IMR-90 (cell line): ENCODE measurements around the gene WDR46. TPM values are rescaled to one million over a fixed set of nuclear protein-coding genes. Genes with fewer than 3 reads are reported as not detected.

ENCODE experiments used
- ATAC-seq: fragments of 200-7000 bp; cut with Tn5 transposase; 2 replicates; pipeline ENCODE4 v1.9.1; 2020; ENCODE audit warnings: low read depth, mild to moderate bottlenecking, moderate library complexity
- BruUV-seq: library from RNA; stranded (reverse); fragments of 400-500 nt; replicated peaks from 2 replicates; lab custom pipeline; 2021; lab: Mats Ljungman, UMichigan
- CTCF ChIA-PET: fragments of 300-600 bp; formaldehyde crosslinking; extraction: SDS; loops from one replicate; lab custom pipeline; 2021; ENCODE audit warnings: antibody characterized with exemption; lab: Yijun Ruan, JAX
- POLR2A ChIA-PET: fragments of 300-600 bp; sonication (Branson Sonifier 250); formaldehyde crosslinking; loops from one replicate; lab custom pipeline; 2022; ENCODE audit warnings: antibody characterized with exemption; ENCODE audit not compliant: unreplicated experiment; lab: Charles Lee
- DNase-seq: peaks from one replicate; pipeline ENCODE4 v3.0.0; 2013
- H2AFZ ChIP-seq: replicated peaks from 2 replicates; pipeline ENCODE3; 2013; ENCODE audit warnings: low read length, mild to moderate bottlenecking; ENCODE audit not compliant: poor library complexity
- H2AK5ac ChIP-seq: 2 replicates; pipeline ENCODE4 v1.6.1; 2013; ENCODE audit warnings: low read depth, low read length, inconsistent platforms
- H2AK9ac ChIP-seq: replicated peaks from 2 replicates; pipeline ENCODE3; 2013; ENCODE audit warnings: mild to moderate bottlenecking, low read depth, low read length, moderate library complexity; ENCODE audit not compliant: poor library complexity
- H2BK120ac ChIP-seq: 2 replicates; pipeline ENCODE4 v1.6.1; 2013; ENCODE audit warnings: low read depth, low read length, inconsistent platforms
- H2BK15ac ChIP-seq: 3 replicates; pipeline ENCODE4 v1.6.1; 2013; ENCODE audit warnings: low read depth, low read length, inconsistent platforms
- H2BK20ac ChIP-seq: 2 replicates; pipeline ENCODE4 v1.6.1; 2013; ENCODE audit warnings: low read depth, mild to moderate bottlenecking, inconsistent platforms, low read length, moderate library complexity
- H2BK5ac ChIP-seq: 2 replicates; pipeline ENCODE4 v1.6.1; 2013; ENCODE audit warnings: mild to moderate bottlenecking, low read depth, low read length, inconsistent platforms; ENCODE audit not compliant: poor library complexity, severe bottlenecking
- H3K14ac ChIP-seq: replicated peaks from 2 replicates; pipeline ENCODE4 v1.6.1; 2013; ENCODE audit warnings: low read depth, low read length, inconsistent platforms
- H3K18ac ChIP-seq: 2 replicates; pipeline ENCODE4 v1.6.1; 2013; ENCODE audit warnings: low read depth, low read length, control low read depth
- H3K23ac ChIP-seq: 2 replicates; pipeline ENCODE4 v1.6.1; 2013; ENCODE audit warnings: low read depth, low read length, inconsistent platforms
- H3K27ac ChIP-seq: 2 replicates; pipeline ENCODE4 v1.5.1; 2013; ENCODE audit warnings: mild to moderate bottlenecking, control low read depth, low read length; ENCODE audit not compliant: insufficient read depth
- H3K27me3 ChIP-seq: 2 replicates; pipeline ENCODE4 v1.6.1; 2013; ENCODE audit warnings: low read length; ENCODE audit not compliant: control insufficient read depth, insufficient read depth
- H3K36me3 ChIP-seq: 2 replicates; pipeline ENCODE4 v1.6.1; 2013; ENCODE audit warnings: low read length, mixed read lengths; ENCODE audit not compliant: control insufficient read depth, insufficient read depth
- H3K4ac ChIP-seq: 2 replicates; pipeline ENCODE4 v1.6.1; 2013; ENCODE audit warnings: low read depth, low read length, inconsistent platforms
- H3K4me1 ChIP-seq: 2 replicates; pipeline ENCODE4 v1.6.1; 2013; ENCODE audit warnings: low read length, mixed read lengths; ENCODE audit not compliant: control insufficient read depth, insufficient read depth
- H3K4me2 ChIP-seq: 2 replicates; pipeline ENCODE4 v1.6.1; 2013; ENCODE audit warnings: low read depth, mild to moderate bottlenecking, control low read depth, low read length, moderate library complexity
- H3K4me3 ChIP-seq: 2 replicates; pipeline ENCODE4 v1.5.1; 2013; ENCODE audit warnings: low read depth, mild to moderate bottlenecking, control low read depth, low read length, moderate library complexity; ENCODE audit not compliant: insufficient read depth
- H3K56ac ChIP-seq: 2 replicates; pipeline ENCODE4 v1.6.1; 2013; ENCODE audit warnings: low read length, inconsistent platforms; ENCODE audit not compliant: insufficient read depth; ENCODE audit errors: extremely low read depth
- H3K79me1 ChIP-seq, 2 experiments: 2 replicates each; pipeline ENCODE4 v1.6.1; 2013; ENCODE audit warnings: low read length in 2 of 2, inconsistent platforms in 1 of 2, low read depth in 1 of 2
- H3K9ac ChIP-seq: 2 replicates; pipeline ENCODE4 v1.6.1; 2013; ENCODE audit warnings: low read depth, low read length, control low read depth
- H3K9me1 ChIP-seq: 2 replicates; pipeline ENCODE4 v1.6.1; 2013; ENCODE audit warnings: low read length, inconsistent platforms; ENCODE audit not compliant: insufficient read depth
- H3K9me3 ChIP-seq: 2 replicates; pipeline ENCODE4 v1.6.1; 2013; ENCODE audit warnings: low read length; ENCODE audit not compliant: control insufficient read depth, insufficient read depth
- H4K20me1 ChIP-seq: 2 replicates; pipeline ENCODE4 v1.6.1; 2013; ENCODE audit warnings: low read length, inconsistent platforms; ENCODE audit not compliant: insufficient read depth
- H4K5ac ChIP-seq: 2 replicates; pipeline ENCODE4 v1.6.1; 2013; ENCODE audit warnings: mild to moderate bottlenecking, low read depth, low read length, control low read depth
- H4K8ac ChIP-seq, 2 experiments: 2 replicates each; pipeline ENCODE4 v1.6.1; 2013; ENCODE audit warnings: low read depth in 2 of 2, low read length in 2 of 2, control low read depth in 1 of 2, inconsistent platforms in 1 of 2
- H4K91ac ChIP-seq: 2 replicates; pipeline ENCODE4 v1.6.1; 2013; ENCODE audit warnings: low read depth, low read length, inconsistent platforms; ENCODE audit not compliant: insufficient read depth
- BHLHE40 ChIP-seq: fragments of 150-350 bp; IDR thresholded peaks from 2 replicates; pipeline ENCODE4 v1.6.1; 2016; ENCODE audit warnings: mild to moderate bottlenecking, low read depth, low read length
- CTCF ChIP-seq: conservative IDR thresholded peaks from 2 replicates; pipeline ENCODE4 v1.5.1; 2012; ENCODE audit warnings: mild to moderate bottlenecking, low read depth, low read length, improper control_type of control experiment
- NFE2L2 ChIP-seq: fragments of 150-350 bp; IDR thresholded peaks from 2 replicates; pipeline ENCODE4 v1.6.1; 2016; ENCODE audit warnings: low read depth, mild to moderate bottlenecking, low read length
- POLR2A ChIP-seq: IDR thresholded peaks from 2 replicates; pipeline ENCODE4 v1.6.1; 2012; ENCODE audit warnings: mild to moderate bottlenecking, low read depth, low read length
- RAD21 ChIP-seq: IDR thresholded peaks from 2 replicates; pipeline ENCODE4 v1.6.1; 2012; ENCODE audit warnings: low read length, improper control_type of control experiment
- RFX5 ChIP-seq: IDR thresholded peaks from 2 replicates; pipeline ENCODE4 v1.8.0; 2012; ENCODE audit warnings: low read depth, mild to moderate bottlenecking, low read length, moderate library complexity
- USF2 ChIP-seq: fragments of 150-350 bp; IDR thresholded peaks from 2 replicates; pipeline ENCODE4 v1.6.1; 2017; ENCODE audit warnings: mild to moderate bottlenecking, antibody characterized with exemption, low read length, low read depth
- WGBS, 2 experiments: methylation state at CpG; one replicate each; pipeline versions ENCODE4 v1.1.5 to v1.1.7; 2013; ENCODE audit warnings: missing lambda C conversion rate in 2 of 2; ENCODE audit not compliant: insufficient read length in 1 of 2; ENCODE audit errors: extremely low coverage in 2 of 2; 5-methylcytosine and 5-hydroxymethylcytosine counted together
- dilution Hi-C: fragments of 300-500 bp; cut with HindIII; formaldehyde crosslinking; loops from one replicate; pipeline ENCODE4 v1.14.3; 2018; ENCODE audit warnings: low sequenced_read_pairs; ENCODE audit not compliant: unreplicated experiment
- in situ Hi-C: fragments of 300-500 bp; cut with MboI; formaldehyde crosslinking; loops from 3 replicates; pipeline ENCODE4 v1.14.3; 2019; ENCODE audit warnings: low sequenced_read_pairs, inconsistent platforms, mixed read lengths
- intact Hi-C: fragments of 100-400 bp; cut with micrococcal nuclease; formaldehyde crosslinking; loops from 2 replicates; pipeline ENCODE4 v1.10.0; 2022
- polyA plus RNA-seq, 3 experiments: library from polyadenylated mRNA; depleted of rRNA; stranded (reverse); fragments of >200 nt; gene quantifications; 2 replicates each; pipeline ENCODE4 v1.2.3, GENCODE V29; 2012; ENCODE audit warnings: low replicate concordance in 1 of 3
- total RNA-seq: library from RNA; depleted of rRNA; stranded (reverse); fragments of >200 nt; gene quantifications from 2 replicates; pipeline ENCODE4 v1.2.3, GENCODE V29; 2012

The WDR46 gene
- total and polyA plus RNA-seq, 2 of the 4 experiments (the other 2 are of a cell fraction) = 73.8 to 81.6 TPM

GRCh38 chr6:33280539-33280938 lies 8.5 kb downstream of the WDR46 start:
- 96% methylated on average over 4 of the region's 6 CpGs; no CpG with 5 or more reads in 1 of the 2 experiments for WGBS, 2 experiments
- no peak overlapping the region for H3K18ac ChIP-seq
- ATAC-seq = no peak
- H3K9me3 ChIP-seq = no peaks in the 10 kb centered on the region
- H2AK5ac ChIP-seq = no peak overlapping the region
- no peak overlapping the region for H2BK20ac ChIP-seq
- no peak overlapping the region for H3K23ac ChIP-seq
- peaks cover 58% of the 10 kb centered on the region for H3K36me3 ChIP-seq
- no peak overlapping the region for H3K4me2 ChIP-seq
- H2BK120ac ChIP-seq = no peak overlapping the region
- ChIA-PET CTCF (interaction anchor here (0.6 kb wide), 1 partner anchor 75 kb away, joined by 5 read pairs; no protein-coding TSS in a partner anchor), POLR2A (interaction anchor here (0.6 kb wide), 1 partner anchor 9 kb away, joined by 3 read pairs; the partner anchor contains the start of genes RPS18 and VPS52)
- BruUV-seq = no TSS peak
- dilution Hi-C loops = no loop called here
- TF ChIP-seq POLR2A (no peak), BHLHE40 (no peak), NFE2L2 (no peak), CTCF (no peak), USF2 (no peak), RFX5 (no peak), RAD21 (no peak)
- no peaks in the 10 kb centered on the region for H3K9me1 ChIP-seq
- H2AK9ac ChIP-seq = no peak overlapping the region
- H4K8ac ChIP-seq = no peak overlapping the region
- in situ Hi-C loops = no loop called here
- H4K5ac ChIP-seq = no peak overlapping the region
- no peaks in the 10 kb centered on the region for H3K27me3 ChIP-seq
- H3K4me3 ChIP-seq = no peak overlapping the region
- no peak for DNase-seq
- peaks cover 6% of the 10 kb centered on the region for H3K4me1 ChIP-seq
- H2AFZ ChIP-seq = no peak overlapping the region
- peaks cover 13 to 32% of the 10 kb centered on the region in 2 experiments; a peak in 3 of 4 replicates for H3K79me1 ChIP-seq
- H2BK15ac ChIP-seq = no peak overlapping the region
- no peak overlapping the region for H3K9ac ChIP-seq
- no peak overlapping the region for H2BK5ac ChIP-seq
- H3K14ac ChIP-seq = no peak overlapping the region
- H4K91ac ChIP-seq = no peak overlapping the region
- H3K56ac ChIP-seq = no peak overlapping the region
- H3K4ac ChIP-seq = no peak overlapping the region
- peaks cover 44% of the 10 kb centered on the region for H4K20me1 ChIP-seq
- intact Hi-C loops = no loop called here
- no peak overlapping the region for H3K27ac ChIP-seq
